ENCODE results near the gene PNMA1. TPM values are rescaled to one million over a fixed set of nuclear protein-coding genes. Genes with fewer than 3 reads are reported as not detected.

PNMA1 gene
- total RNA-seq, 1 experiment from 2014 or later = 24.6 TPM

GRCh38 chr14:73746520-73747378 lies 32.6 kb upstream of the PNMA1 start:
- ATAC-seq = peak; percentile 24; the same call in 1 of the 2 replicates
- Histone ChIP-seq H3K4me2 (ENCODE audit: low read length) (0 out of 2 replicates have a peak overlapping the region, but pooled peaks have one; percentile 89), H3K27ac (ENCODE audit: low read depth, low read length) (no peak overlapping the region), H3K9ac (ENCODE audit: low read length) (peak overlapping the region; percentile 42; the same call in 1 of the 2 replicates), H3K79me2 (ENCODE audit: insufficient read depth, low read length) (peaks cover 100% of the 10 kb centered on the region), H2AFZ (ENCODE audit: low read depth, low read length, poor library complexity, severe bottlenecking) (no peak overlapping the region), H3K36me3 (ENCODE audit: control insufficient read depth in 1 of 2, insufficient read depth in 2 of 2, low read length in 2 of 2) (no peaks in the 10 kb centered on the region), H3K9me2 (ENCODE audit: insufficient read depth) (no peaks in the 10 kb centered on the region), H3K9me3 (ENCODE audit: control insufficient read depth in 1 of 2, insufficient read depth in 1 of 2, low read depth in 1 of 2, low read length in 2 of 2) (no peaks in the 10 kb centered on the region), H3K4me3 (replicated peaks in 1 of 2; ENCODE audit: low read depth in 1 of 2, low read length in 2 of 2) (no peak overlapping the region), H3K27me3 (ENCODE audit: insufficient read depth, low read length) (no peaks in the 10 kb centered on the region), H3K4me1 (ENCODE audit: control insufficient read depth in 1 of 2, insufficient read depth in 2 of 2, low read length in 2 of 2) (peaks cover 47 to 63% of the 10 kb centered on the region in 2 experiments), H4K20me1 (ENCODE audit: insufficient read depth) (no peaks in the 10 kb centered on the region)
- ChIA-PET RAD21 (ENCODE audit: low non-redundant PET in 1 of 2, low total read pairs in 2 of 2, uncharacterized antibody in 2 of 2, unreplicated experiment in 2 of 2) (interaction anchor here in 1 of 2 experiments (1.4 to 2.3 kb wide), 2 partner anchors 8 to 12 kb away, joined by 3 to 6 read pairs; no protein-coding TSS in a partner anchor), POLR2A (interaction anchor here (1.0 kb wide), 1 partner anchor 20 kb away, joined by 3 read pairs; no protein-coding TSS in a partner anchor), CTCF (interaction anchor here (1.3 to 4.2 kb wide), 3 partner anchors 12 to 79 kb away, joined by 4 to 27 read pairs (median 8); a partner anchor contains a TSS)
- no peak for DNase-seq (ENCODE audit: low read depth, low spot score)
- intact Hi-C loops (cut with micrococcal nuclease) = no loop called here
- TF ChIP-seq FOSL1 (IDR thresholded peaks at IDR 0.05; ENCODE audit: low read depth) (no peak), CTCF (IDR thresholded peaks at IDR 0.05 in 2 of 3, conservative IDR thresholded peaks at IDR 0.05 in 1 of 3; ENCODE audit: borderline replicate concordance in 1 of 3, insufficient read depth in 1 of 3, low read depth in 2 of 3, low read length in 2 of 3) (peak in 1 of 3 experiments; percentile 36; a peak in 1 of 6 replicates), SIN3A (IDR thresholded peaks at IDR 0.05; ENCODE audit: low read depth) (no peak)
- no TSS peak for BruUV-seq (replicated peaks)

Data from HCT116 (cell line).